ENCODE data around the gene ARL14EP.

The ARL14EP gene

GRCh38 chr11:30329150-30329940 lies 6.4 kb downstream of the ARL14EP start:
- peak; percentile 31 for DNase-seq

- DNase-seq: peak; percentile 28
Measured at GRCh38 chr11:30333405-30333804, 10.5 kb downstream of the ARL14EP start.

- DNase-seq: no peak
Measured at GRCh38 chr11:30342736-30343166, 19.8 kb downstream of the ARL14EP start.

GRCh38 chr11:30344085-30344484 lies 21.2 kb downstream of the ARL14EP start:
- DNase-seq: no peak

GRCh38 chr11:30345644-30346043 lies 22.7 kb downstream of the ARL14EP start:
- DNase-seq: no peak

- peak; percentile 61 for DNase-seq
Measured at GRCh38 chr11:30346068-30346688, 23.3 kb downstream of the ARL14EP start.

- DNase-seq: no peak
Measured at GRCh38 chr11:30348035-30348434, 25.1 kb downstream of the ARL14EP start.

GRCh38 chr11:30349885-30350284 lies 27.0 kb downstream of the ARL14EP start:
- no peak for DNase-seq

- DNase-seq: no peak
Measured at GRCh38 chr11:30350384-30350783, 27.5 kb downstream of the ARL14EP start.

GRCh38 chr11:30351061-30351460 lies 28.2 kb downstream of the ARL14EP start:
- DNase-seq: no peak

- no peak for DNase-seq
Measured at GRCh38 chr11:30356391-30356790, 33.5 kb downstream of the ARL14EP start.

- DNase-seq: no peak
Measured at GRCh38 chr11:30357872-30358271, 35.0 kb downstream of the ARL14EP start.

GRCh38 chr11:30358536-30358935 lies 35.6 kb downstream of the ARL14EP start:
- no peak for DNase-seq

GRCh38 chr11:30360741-30361140 lies 37.8 kb downstream of the ARL14EP start:
- no peak for DNase-seq

- DNase-seq: no peak
Measured at GRCh38 chr11:30364139-30364836, 41.4 kb downstream of the ARL14EP start.

GRCh38 chr11:30364837-30365482 lies 42.1 kb downstream of the ARL14EP start:
- DNase-seq: no peak

GRCh38 chr11:30365793-30366517 lies 43.1 kb downstream of the ARL14EP start:
- no peak for DNase-seq

GRCh38 chr11:30368394-30368793 lies 45.5 kb downstream of the ARL14EP start:
- no peak for DNase-seq

- no peak for DNase-seq
Measured at GRCh38 chr11:30370164-30370563, 47.3 kb downstream of the ARL14EP start.

GRCh38 chr11:30377347-30377746 lies 54.4 kb downstream of the ARL14EP start:
- DNase-seq: no peak

GRCh38 chr11:30380846-30381245 lies 57.9 kb downstream of the ARL14EP start:
- no peak for DNase-seq

GRCh38 chr11:30381879-30382278 lies 59.0 kb downstream of the ARL14EP start:
- no peak for DNase-seq

Measured in activated CD4-positive, alpha-beta T cell treated with anti-CD3 and anti-CD28 coated beads, Interleukin-2, amount 50 U/mL, for 16 hours (primary cell).